ENCODE results near the gene PDE4B. TPM values are rescaled to one million over a fixed set of nuclear protein-coding genes. Genes with fewer than 3 reads are reported as not detected.

Gene PDE4B
- total RNA-seq, 1 experiment from 2014 or later, result not detected

- Mint-ChIP-seq H3K27me3 (ENCODE audit: insufficient read depth, unreplicated experiment) (peaks cover 17% of the 10 kb centered on the region), H3K4me1 (ENCODE audit: low read depth, unreplicated experiment) (no peaks in the 10 kb centered on the region), H3K9me3 (ENCODE audit: unreplicated experiment) (no peaks in the 10 kb centered on the region), H3K4me3 (ENCODE audit: unreplicated experiment) (no peak overlapping the region), H3K27ac (ENCODE audit: unreplicated experiment) (no peak overlapping the region), H3K36me3 (ENCODE audit: insufficient read depth, unreplicated experiment) (no peaks in the 10 kb centered on the region)
- ChIA-PET CTCF (no interaction called here), POLR2A (no interaction called here)
- H3K4me3 ChIP-seq (ENCODE audit: low read depth, low read length), result no peak overlapping the region
- no peak for TF ChIP-seq CTCF (IDR thresholded peaks at IDR 0.05; ENCODE audit: insufficient read depth in 1 of 2, low read depth in 1 of 2, low read length in 1 of 2, severe bottlenecking in 1 of 2, unreplicated experiment in 1 of 2)
- no peaks in the 10 kb centered on the region for H3K27me3 ChIP-seq (replicated peaks; ENCODE audit: control insufficient read depth, insufficient read depth, low read length)
- intact Hi-C loops (cut with micrococcal nuclease; ENCODE audit: unreplicated experiment), result no loop called here
- no TSS peak for BruUV-seq (replicated peaks)
- DNase-seq, result no peak
- H3K4me1 ChIP-seq, result no peaks in the 10 kb centered on the region
- no peaks in the 10 kb centered on the region for H3K36me3 ChIP-seq (ENCODE audit: control insufficient read depth, insufficient read depth, low read length)
- no peaks in the 10 kb centered on the region for H3K9me3 ChIP-seq
Observed at GRCh38 chr1:65942476-65942875, 149.8 kb downstream of the PDE4B start.

DNA sequence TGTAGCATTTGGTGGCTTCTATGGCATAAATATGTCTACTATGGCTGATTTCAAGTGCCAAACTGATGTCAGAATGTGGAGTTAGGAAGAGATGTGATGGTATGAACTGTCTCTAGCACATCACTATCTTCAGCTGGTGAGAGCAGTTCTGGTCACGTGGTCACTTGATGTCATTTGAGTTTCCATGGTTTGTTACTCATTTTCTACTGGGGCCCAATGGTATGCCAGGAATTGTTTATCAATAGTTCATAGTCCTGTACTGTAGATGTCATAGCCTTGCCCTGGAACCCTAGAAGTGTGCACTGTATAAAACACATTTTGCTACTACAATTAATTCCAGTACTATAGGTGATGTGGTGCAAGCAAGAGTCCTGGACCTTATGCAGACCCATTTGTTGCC is 153.7 kb downstream of the PDE4B start:
- no peaks in the 10 kb centered on the region for H3K36me3 Mint-ChIP-seq (ENCODE audit: insufficient read depth, unreplicated experiment)
- H3K27me3 Mint-ChIP-seq (ENCODE audit: insufficient read depth, unreplicated experiment), result peaks cover 10% of the 10 kb centered on the region
- intact Hi-C loops (cut with micrococcal nuclease; ENCODE audit: unreplicated experiment), result no loop called here
- ChIA-PET POLR2A (no interaction called here), CTCF (no interaction called here)
- TF ChIP-seq CTCF (IDR thresholded peaks at IDR 0.05; ENCODE audit: insufficient read depth in 1 of 2, low read depth in 1 of 2, low read length in 1 of 2, severe bottlenecking in 1 of 2, unreplicated experiment in 1 of 2), result no peak
- H3K27ac Mint-ChIP-seq (ENCODE audit: unreplicated experiment), result no peak overlapping the region
- Histone ChIP-seq H3K27me3 (replicated peaks; ENCODE audit: control insufficient read depth, insufficient read depth, low read length) (no peaks in the 10 kb centered on the region), H3K4me3 (ENCODE audit: low read depth, low read length) (no peak overlapping the region), H3K9me3 (no peaks in the 10 kb centered on the region), H3K36me3 (ENCODE audit: control insufficient read depth, insufficient read depth, low read length) (no peaks in the 10 kb centered on the region), H3K4me1 (no peaks in the 10 kb centered on the region)
- DNase-seq, result no peak
- no TSS peak for BruUV-seq (replicated peaks)
- no peaks in the 10 kb centered on the region for H3K9me3 Mint-ChIP-seq (ENCODE audit: unreplicated experiment)
- no peak overlapping the region for H3K4me3 Mint-ChIP-seq (ENCODE audit: unreplicated experiment)
- H3K4me1 Mint-ChIP-seq (ENCODE audit: low read depth, unreplicated experiment), result no peaks in the 10 kb centered on the region

- intact Hi-C loops (cut with micrococcal nuclease; ENCODE audit: unreplicated experiment), result no loop called here
- H3K27me3 Mint-ChIP-seq (ENCODE audit: insufficient read depth, unreplicated experiment), result peaks cover 7% of the 10 kb centered on the region
- no peaks in the 10 kb centered on the region for H3K27me3 ChIP-seq (replicated peaks; ENCODE audit: control insufficient read depth, insufficient read depth, low read length)
- no peak overlapping the region for H3K4me3 Mint-ChIP-seq (ENCODE audit: unreplicated experiment)
- no peaks in the 10 kb centered on the region for H3K4me1 Mint-ChIP-seq (ENCODE audit: low read depth, unreplicated experiment)
- no peak overlapping the region for H3K27ac Mint-ChIP-seq (ENCODE audit: unreplicated experiment)
- no TSS peak for BruUV-seq (replicated peaks)
- no peaks in the 10 kb centered on the region for H3K9me3 ChIP-seq
- no peaks in the 10 kb centered on the region for H3K4me1 ChIP-seq
- TF ChIP-seq CTCF (IDR thresholded peaks at IDR 0.05; ENCODE audit: insufficient read depth in 1 of 2, low read depth in 1 of 2, low read length in 1 of 2, severe bottlenecking in 1 of 2, unreplicated experiment in 1 of 2), result no peak
- no peaks in the 10 kb centered on the region for H3K36me3 ChIP-seq (ENCODE audit: control insufficient read depth, insufficient read depth, low read length)
- CTCF ChIA-PET, result no interaction called here
- H3K36me3 Mint-ChIP-seq (ENCODE audit: insufficient read depth, unreplicated experiment), result no peaks in the 10 kb centered on the region
- H3K9me3 Mint-ChIP-seq (ENCODE audit: unreplicated experiment), result no peaks in the 10 kb centered on the region
- POLR2A ChIA-PET, result no interaction called here
- H3K4me3 ChIP-seq (ENCODE audit: low read depth, low read length), result no peak overlapping the region
- DNase-seq, result no peak
Observed at GRCh38 chr1:65946960-65947359, 154.3 kb downstream of the PDE4B start.
